Suprapubic skin (tissue), 4 donors: Measurements from ENCODE around the gene BHLHE41. TPM values are rescaled to one million over a fixed set of nuclear protein-coding genes. Genes with fewer than 3 reads are reported as not detected.

Experiments used
- DNase-seq, 2 donors: peaks; one replicate each; pipeline ENCODE4 v3.0.0-alpha.2; 2019; ENCODE audit warnings: low spot score in 2 of 2
- H3K27ac ChIP-seq: fragments of 200-600 bp; sonication (generic); one replicate; pipeline ENCODE4 v1.5.1; 2019
- H3K27me3 ChIP-seq: fragments of 200-600 bp; sonication (generic); one replicate; pipeline ENCODE4 v1.5.1; 2019
- H3K36me3 ChIP-seq: fragments of 200-600 bp; sonication (generic); one replicate; pipeline ENCODE4 v1.5.1; 2019
- H3K4me1 ChIP-seq: fragments of 200-600 bp; sonication (generic); one replicate; pipeline ENCODE4 v1.5.1; 2019
- H3K4me3 ChIP-seq: fragments of 200-600 bp; sonication (generic); one replicate; pipeline ENCODE4 v1.5.1; 2019; ENCODE audit warnings: mild to moderate bottlenecking
- H3K9me3 ChIP-seq: fragments of 200-600 bp; sonication (generic); one replicate; pipeline ENCODE4 v1.5.1; 2019
- EP300 ChIP-seq: sonication (generic); formaldehyde crosslinking; IDR thresholded peaks from one replicate; pipeline ENCODE4 v1.6.1; 2017; ENCODE audit warnings: antibody characterized with exemption
- POLR2A ChIP-seq, 2 donors: fragments of 450-650 bp; IDR thresholded peaks; one replicate each; pipeline ENCODE4 v1.6.1; 2017; ENCODE audit warnings: antibody characterized with exemption in 2 of 2, mild to moderate bottlenecking in 2 of 2, moderate library complexity in 2 of 2
- POLR2AphosphoS5 ChIP-seq, 3 donors: sonication (generic); formaldehyde crosslinking; IDR thresholded peaks; one replicate each; pipeline ENCODE4 v1.6.1; 2017; ENCODE audit warnings: antibody characterized with exemption in 3 of 3
- WGBS: methylation state at CpG from one replicate; pipeline ENCODE4 v1.1.5; 2018; 5-methylcytosine and 5-hydroxymethylcytosine counted together
- total RNA-seq, 4 donors: library from RNA; depleted of rRNA; stranded (reverse); fragments of >200 nt; gene quantifications; one replicate each; pipeline ENCODE4 v1.1.0, GENCODE V29; 2016
- TF ChIP-seq, protein P1 (sequence below), 2 donors: fragments of 200-600 bp in 1 of 2; fragments of 450-650 bp in 1 of 2; sonication (generic) in 1 of 2; IDR thresholded peaks; one replicate each; pipeline ENCODE4 v1.5.1; 2016 to 2019; ENCODE audit warnings: antibody characterized with exemption in 2 of 2, mild to moderate bottlenecking in 1 of 2, moderate library complexity in 1 of 2

The BHLHE41 gene
- total RNA-seq, 4 donors from 2014 or later = 2.5 to 7.2 (median 5.6) TPM

GRCh38 chr12:26135010-26135420 lies 10.2 kb upstream of the BHLHE41 start:
- no peak for DNase-seq
- H3K4me3 ChIP-seq = no peak overlapping the region
- no peak overlapping the region for H3K27ac ChIP-seq

DNA sequence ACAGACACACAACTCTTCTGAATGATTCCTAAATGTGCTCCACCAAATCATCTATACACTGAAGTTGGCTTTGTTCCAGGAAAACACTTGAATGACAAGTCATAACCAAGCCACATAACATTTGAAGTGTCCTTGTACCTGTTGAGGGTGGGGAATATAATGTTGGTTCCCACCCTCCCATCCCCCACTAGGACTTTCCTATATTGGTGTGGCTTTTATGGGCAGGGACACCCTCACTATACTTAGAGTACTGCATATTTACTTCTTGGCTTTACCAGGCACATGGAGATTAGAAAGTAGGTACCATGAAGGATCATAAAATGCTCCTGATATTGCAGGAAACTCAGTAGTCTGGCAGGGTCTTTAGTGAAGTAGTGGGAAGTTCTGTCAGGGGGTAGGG lies 9.7 kb upstream of the BHLHE41 start:
- no peak for DNase-seq
- no peaks in the 10 kb centered on the region for H3K9me3 ChIP-seq
- H3K36me3 ChIP-seq = no peaks in the 10 kb centered on the region
- no peak overlapping the region for H3K27ac ChIP-seq
- H3K4me1 ChIP-seq = peaks cover 10% of the 10 kb centered on the region
- H3K27me3 ChIP-seq = no peaks in the 10 kb centered on the region
- TF ChIP-seq, protein P1, sequence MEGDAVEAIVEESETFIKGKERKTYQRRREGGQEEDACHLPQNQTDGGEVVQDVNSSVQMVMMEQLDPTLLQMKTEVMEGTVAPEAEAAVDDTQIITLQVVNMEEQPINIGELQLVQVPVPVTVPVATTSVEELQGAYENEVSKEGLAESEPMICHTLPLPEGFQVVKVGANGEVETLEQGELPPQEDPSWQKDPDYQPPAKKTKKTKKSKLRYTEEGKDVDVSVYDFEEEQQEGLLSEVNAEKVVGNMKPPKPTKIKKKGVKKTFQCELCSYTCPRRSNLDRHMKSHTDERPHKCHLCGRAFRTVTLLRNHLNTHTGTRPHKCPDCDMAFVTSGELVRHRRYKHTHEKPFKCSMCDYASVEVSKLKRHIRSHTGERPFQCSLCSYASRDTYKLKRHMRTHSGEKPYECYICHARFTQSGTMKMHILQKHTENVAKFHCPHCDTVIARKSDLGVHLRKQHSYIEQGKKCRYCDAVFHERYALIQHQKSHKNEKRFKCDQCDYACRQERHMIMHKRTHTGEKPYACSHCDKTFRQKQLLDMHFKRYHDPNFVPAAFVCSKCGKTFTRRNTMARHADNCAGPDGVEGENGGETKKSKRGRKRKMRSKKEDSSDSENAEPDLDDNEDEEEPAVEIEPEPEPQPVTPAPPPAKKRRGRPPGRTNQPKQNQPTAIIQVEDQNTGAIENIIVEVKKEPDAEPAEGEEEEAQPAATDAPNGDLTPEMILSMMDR (IDR thresholded peaks at IDR 0.05) = no peak
- no peak for TF ChIP-seq EP300
- no peak overlapping the region for H3K4me3 ChIP-seq

More at GRCh38 chr12:26135010-26135420, 10.2 kb upstream of the BHLHE41 start:
- TF ChIP-seq POLR2A (IDR thresholded peaks at IDR 0.05) (no peak), EP300 (no peak)
- Histone ChIP-seq H3K9me3 (no peaks in the 10 kb centered on the region), H3K27me3 (no peaks in the 10 kb centered on the region), H3K36me3 (no peaks in the 10 kb centered on the region), H3K4me1 (peaks cover 10% of the 10 kb centered on the region)
- 42% methylated on average over 5 of the region's 5 CpGs for WGBS

DNA sequence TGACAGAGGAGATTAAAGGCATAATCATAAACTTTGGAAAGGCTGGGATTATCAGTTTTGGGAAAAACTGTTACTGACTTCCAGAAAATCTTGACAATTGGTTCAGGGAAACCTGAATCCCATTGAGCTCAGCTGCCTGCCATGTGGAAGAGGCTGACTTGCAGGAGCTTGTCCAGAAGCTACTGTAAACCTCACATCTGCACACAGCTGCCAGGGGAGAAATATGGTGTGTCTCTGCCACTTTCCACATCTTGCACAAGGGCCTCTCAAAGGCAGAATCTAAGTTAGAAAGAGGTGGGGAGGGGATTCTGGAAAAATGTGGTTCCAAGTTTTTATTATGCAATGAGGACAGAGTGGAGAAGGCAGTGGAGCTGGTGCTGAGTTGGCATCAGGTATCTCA lies 8.7 kb upstream of the BHLHE41 start:
- TF ChIP-seq POLR2AphosphoS5 (IDR thresholded peaks at IDR 0.05) = no peak
- no peak for TF ChIP-seq EP300
- TF ChIP-seq, protein P1 (IDR thresholded peaks at IDR 0.05) = no peak
- no peak for TF ChIP-seq POLR2A (IDR thresholded peaks at IDR 0.05)
- H3K27ac ChIP-seq = no peak overlapping the region
- H3K36me3 ChIP-seq = no peaks in the 10 kb centered on the region
- no peaks in the 10 kb centered on the region for H3K9me3 ChIP-seq
- H3K4me1 ChIP-seq = peaks cover 10% of the 10 kb centered on the region
- H3K27me3 ChIP-seq = no peaks in the 10 kb centered on the region
- DNase-seq = no peak
- H3K4me3 ChIP-seq = no peak overlapping the region

DNA sequence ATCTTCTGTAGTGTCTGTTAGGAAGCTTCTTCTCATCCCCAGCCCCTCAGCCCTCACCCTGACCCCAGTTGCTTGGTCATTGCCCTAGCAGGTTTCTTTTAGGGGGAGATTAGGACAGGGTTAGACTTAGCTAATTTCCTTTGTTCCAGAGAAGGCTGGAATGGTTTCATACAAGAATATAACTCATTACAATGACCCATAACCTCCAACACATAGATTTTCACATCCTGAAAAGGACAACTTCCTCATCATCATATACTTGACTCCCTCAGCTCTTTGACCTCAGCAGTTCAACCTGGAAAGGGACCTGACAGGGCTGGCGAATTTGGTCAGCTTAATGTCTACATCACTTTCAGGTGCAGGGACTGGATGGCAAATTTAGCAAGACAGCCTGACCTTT lies 8.0 kb upstream of the BHLHE41 start:
- no peak overlapping the region for H3K4me3 ChIP-seq
- no peaks in the 10 kb centered on the region for H3K9me3 ChIP-seq
- H3K27me3 ChIP-seq = no peaks in the 10 kb centered on the region
- no peak for TF ChIP-seq POLR2AphosphoS5 (IDR thresholded peaks at IDR 0.05)
- no peak for TF ChIP-seq EP300
- TF ChIP-seq POLR2A (IDR thresholded peaks at IDR 0.05) = no peak
- TF ChIP-seq, protein P1 (IDR thresholded peaks at IDR 0.05) = no peak
- H3K4me1 ChIP-seq = peaks cover 14% of the 10 kb centered on the region
- 100% methylated on average over 1 of the region's 1 CpG for WGBS
- H3K36me3 ChIP-seq = no peaks in the 10 kb centered on the region
- no peak for DNase-seq
- no peak overlapping the region for H3K27ac ChIP-seq

- 90% methylated on average over 1 of the region's 1 CpG for WGBS
- no peaks in the 10 kb centered on the region for H3K27me3 ChIP-seq
Measured at GRCh38 chr12:26131936-26132335, 7.1 kb upstream of the BHLHE41 start.

More at GRCh38 chr12:26131936-26132335, 7.1 kb upstream of the BHLHE41 start:
- no peak overlapping the region for H3K4me3 ChIP-seq
- DNase-seq = no peak
- H3K4me1 ChIP-seq = peaks cover 21% of the 10 kb centered on the region
- no peaks in the 10 kb centered on the region for H3K9me3 ChIP-seq
- no peaks in the 10 kb centered on the region for H3K36me3 ChIP-seq
- TF ChIP-seq POLR2A (IDR thresholded peaks at IDR 0.05) = no peak
- TF ChIP-seq POLR2AphosphoS5 (IDR thresholded peaks at IDR 0.05) = no peak
- TF ChIP-seq, protein P1 (IDR thresholded peaks at IDR 0.05) = no peak
- TF ChIP-seq EP300 = no peak
- no peak overlapping the region for H3K27ac ChIP-seq
